Keratinocyte (primary cell): Measurements from ENCODE around the gene CFAP77.

Experiments used
- CTCF ChIP-seq, 3 experiments: IDR thresholded peaks in 1 of 3; conservative IDR thresholded peaks in 1 of 3; optimal IDR thresholded peaks in 1 of 3; 2 replicates in 2 of 3; 3 replicates in 1 of 3; pipeline versions ENCODE3 to v1.5.1; 2011; ENCODE audit warnings: low read length in 3 of 3, mild to moderate bottlenecking in 3 of 3, moderate library complexity in 2 of 3, control low read depth in 1 of 3, inconsistent platforms in 1 of 3; ENCODE audit not compliant: insufficient read depth in 2 of 3; ENCODE audit errors: extremely low read depth in 1 of 3
- EZH2 ChIP-seq: IDR thresholded peaks from one replicate; pipeline ENCODE4 v1.6.1; 2012; ENCODE audit warnings: inconsistent platforms, mild to moderate bottlenecking, low read length, moderate library complexity

GRCh38 chr9:132365986-132366385, 44.0 kb upstream of the CFAP77 start:
- TF ChIP-seq CTCF (optimal IDR thresholded peaks at IDR 0.05 in 1 of 3, IDR thresholded peaks at IDR 0.05 in 1 of 3, conservative IDR thresholded peaks at IDR 0.05 in 1 of 3; ENCODE audit: extremely low read depth in 1 of 3, insufficient read depth in 2 of 3, low read length in 3 of 3): no peak
- no peak for TF ChIP-seq EZH2
